Sigmoid colon (tissue), 4 donors: ENCODE results near the gene CLCN1.

Experiments
- EP300 ChIP-seq, 4 donors: sonication (generic); formaldehyde crosslinking; IDR thresholded peaks; one replicate each; pipeline ENCODE4 v1.6.1; 2017; ENCODE audit warnings: antibody characterized with exemption in 4 of 4
- POLR2A ChIP-seq, 2 donors: fragments of 450-650 bp; IDR thresholded peaks; one replicate each; pipeline ENCODE4 v1.6.1; 2016; ENCODE audit warnings: antibody characterized with exemption in 2 of 2, mild to moderate bottlenecking in 2 of 2, moderate library complexity in 2 of 2
- POLR2AphosphoS5 ChIP-seq, 4 donors: sonication (generic); formaldehyde crosslinking; IDR thresholded peaks; one replicate each; pipeline ENCODE4 v1.6.1; 2017; ENCODE audit warnings: antibody characterized with exemption in 4 of 4

- no peak for TF ChIP-seq POLR2A (IDR thresholded peaks at IDR 0.05)
- no peak for TF ChIP-seq POLR2AphosphoS5 (IDR thresholded peaks at IDR 0.05)
- no peak for TF ChIP-seq EP300 (IDR thresholded peaks at IDR 0.05)
These were observed 46.7 kb upstream of the CLCN1 start for GRCh38 chr7:143269251-143269650.
